PC-3 (cell line): ENCODE measurements around the gene LKAAEAR1.

Source experiments
- EZH2 ChIP-seq: fragments of 300-600 bp; sonication (generic); IDR thresholded peaks from one replicate; pipeline ENCODE4 v1.6.1; 2017; ENCODE audit warnings: antibody characterized with exemption, mild to moderate bottlenecking, low read length; ENCODE audit not compliant: unreplicated experiment
- EZH2phosphoT487 ChIP-seq: fragments of 300-600 bp; sonication (generic); IDR thresholded peaks from 2 replicates; pipeline ENCODE4 v1.6.1; 2018; ENCODE audit warnings: mild to moderate bottlenecking, antibody characterized with exemption, low read length, borderline replicate concordance
- TF ChIP-seq, protein P1 (sequence below): fragments of 300-600 bp; sonication (generic); conservative IDR thresholded peaks from 2 replicates; pipeline ENCODE4 v1.5.1; 2017; ENCODE audit warnings: antibody characterized with exemption, low read depth, mild to moderate bottlenecking, low read length

DNA sequence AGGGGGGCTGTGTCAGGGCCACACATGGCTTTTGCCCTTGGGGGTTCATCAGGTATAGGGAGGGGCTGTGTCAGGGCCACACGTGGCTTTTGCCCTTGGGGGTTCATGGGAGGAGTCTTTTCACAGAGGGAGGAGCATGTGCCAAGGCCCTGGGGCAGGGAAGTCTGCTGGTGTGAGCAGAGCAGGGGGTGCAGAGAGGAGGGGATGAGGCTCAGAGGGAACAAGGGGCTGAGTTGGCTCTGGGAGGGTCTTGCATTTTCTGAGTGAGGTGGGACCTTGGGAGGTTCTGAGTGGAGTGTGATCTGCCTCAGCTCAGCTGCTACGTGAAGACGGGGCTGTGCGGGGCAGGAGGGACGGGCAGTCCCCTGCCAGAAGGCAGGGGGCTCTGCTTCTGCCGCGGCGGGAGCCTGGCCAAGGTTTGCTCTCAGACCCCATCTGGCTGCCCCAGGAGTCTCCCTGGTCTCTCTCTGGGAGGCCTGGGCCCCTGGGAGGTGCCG, 28.8 kb downstream of the LKAAEAR1 start:
- TF ChIP-seq, protein P1, sequence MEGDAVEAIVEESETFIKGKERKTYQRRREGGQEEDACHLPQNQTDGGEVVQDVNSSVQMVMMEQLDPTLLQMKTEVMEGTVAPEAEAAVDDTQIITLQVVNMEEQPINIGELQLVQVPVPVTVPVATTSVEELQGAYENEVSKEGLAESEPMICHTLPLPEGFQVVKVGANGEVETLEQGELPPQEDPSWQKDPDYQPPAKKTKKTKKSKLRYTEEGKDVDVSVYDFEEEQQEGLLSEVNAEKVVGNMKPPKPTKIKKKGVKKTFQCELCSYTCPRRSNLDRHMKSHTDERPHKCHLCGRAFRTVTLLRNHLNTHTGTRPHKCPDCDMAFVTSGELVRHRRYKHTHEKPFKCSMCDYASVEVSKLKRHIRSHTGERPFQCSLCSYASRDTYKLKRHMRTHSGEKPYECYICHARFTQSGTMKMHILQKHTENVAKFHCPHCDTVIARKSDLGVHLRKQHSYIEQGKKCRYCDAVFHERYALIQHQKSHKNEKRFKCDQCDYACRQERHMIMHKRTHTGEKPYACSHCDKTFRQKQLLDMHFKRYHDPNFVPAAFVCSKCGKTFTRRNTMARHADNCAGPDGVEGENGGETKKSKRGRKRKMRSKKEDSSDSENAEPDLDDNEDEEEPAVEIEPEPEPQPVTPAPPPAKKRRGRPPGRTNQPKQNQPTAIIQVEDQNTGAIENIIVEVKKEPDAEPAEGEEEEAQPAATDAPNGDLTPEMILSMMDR = no peak
- TF ChIP-seq EZH2phosphoT487 = no peak
- TF ChIP-seq EZH2 = no peak
